Mucosa of gallbladder (tissue), 1 donor: ENCODE results near the gene GOLGA6L10. TPM values are rescaled to one million over a fixed set of nuclear protein-coding genes. Genes with fewer than 3 reads are reported as not detected.
"Not testable (repeated sequence)": the region's sequence is repeated elsewhere in the genome, so short reads cannot be mapped to it uniquely, and the experiment has no call there.

Source experiments
- DNase-seq: peaks from one replicate; pipeline ENCODE4 v3.0.0-alpha.2; 2020; ENCODE audit warnings: low spot score
- total RNA-seq: library from RNA; stranded (reverse); gene quantifications from one replicate; pipeline ENCODE4 v1.2.1, GENCODE V29; 2021
- donor health status: DM: no; HTN: no; CAD: no.

Gene GOLGA6L10
- total RNA-seq, 1 donor from 2014 or later, result 1.6 TPM

- not testable (repeated sequence) for DNase-seq
Observed at GRCh38 chr15:82300326-82300725, 48.9 kb downstream of the GOLGA6L10 start.

DNA sequence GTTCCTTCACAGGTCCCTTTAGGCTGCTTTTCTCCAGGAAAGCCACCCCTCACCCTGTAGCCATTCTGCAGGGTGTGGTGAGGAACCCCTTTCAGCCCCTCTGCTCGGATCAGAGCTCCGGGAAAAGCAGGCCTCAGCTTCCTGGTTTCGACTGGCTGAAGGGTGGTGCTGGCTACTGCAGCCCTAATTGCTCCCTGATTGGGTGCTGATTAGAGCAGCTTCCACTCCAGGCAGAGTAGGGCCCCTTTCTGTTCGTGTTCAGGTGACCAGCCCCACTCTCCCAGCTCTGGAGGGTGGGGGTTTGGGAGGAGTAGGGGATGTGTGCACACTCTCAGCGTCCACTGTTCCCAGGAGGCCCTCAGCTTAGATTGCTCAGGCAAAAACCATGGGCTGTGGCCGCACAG lies 49.8 kb downstream of the GOLGA6L10 start:
- not testable (repeated sequence) for DNase-seq

DNA sequence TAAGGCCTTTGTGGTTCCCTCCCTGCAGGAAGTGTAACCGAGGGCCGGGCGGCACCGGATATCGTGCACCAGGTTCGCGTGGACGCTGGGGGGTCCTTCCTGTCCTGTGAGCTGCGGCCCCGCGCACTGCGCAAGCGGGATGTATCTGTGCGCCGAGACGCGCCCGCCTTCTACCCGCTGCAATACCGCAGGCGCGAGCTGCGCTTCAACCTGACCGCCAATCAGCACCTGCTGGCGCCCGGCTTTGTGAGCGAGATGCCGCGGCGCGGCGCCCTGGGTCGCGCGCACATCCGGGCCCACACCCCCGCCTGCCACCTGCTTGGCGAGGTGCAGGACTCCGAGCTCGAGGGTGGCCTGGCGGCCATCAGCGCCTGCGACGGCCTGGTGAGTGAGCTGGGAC lies 50.8 kb downstream of the GOLGA6L10 start:
- no peak for DNase-seq

DNA sequence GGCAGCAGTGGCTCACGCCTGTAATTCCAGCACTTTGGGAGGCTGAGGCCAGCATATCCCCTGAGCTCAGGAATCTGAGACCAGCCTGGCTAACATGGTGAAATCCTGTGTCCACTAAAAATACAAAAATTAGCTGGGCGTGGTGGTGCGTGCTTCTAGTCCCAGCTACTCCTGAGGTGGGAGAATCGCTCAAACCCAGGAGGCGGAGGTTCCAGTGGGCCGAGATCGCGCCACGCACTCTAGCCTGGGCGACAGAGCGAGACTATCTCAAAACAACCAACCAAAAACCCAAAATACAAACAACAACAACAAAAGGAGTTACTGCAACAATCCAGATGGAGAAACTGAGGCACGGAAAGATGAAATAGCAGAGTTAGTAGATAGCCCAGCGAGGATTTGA lies 51.2 kb downstream of the GOLGA6L10 start:
- no peak for DNase-seq

GRCh38 chr15:82297546-82297945 lies 51.7 kb downstream of the GOLGA6L10 start:
- no peak for DNase-seq

DNA sequence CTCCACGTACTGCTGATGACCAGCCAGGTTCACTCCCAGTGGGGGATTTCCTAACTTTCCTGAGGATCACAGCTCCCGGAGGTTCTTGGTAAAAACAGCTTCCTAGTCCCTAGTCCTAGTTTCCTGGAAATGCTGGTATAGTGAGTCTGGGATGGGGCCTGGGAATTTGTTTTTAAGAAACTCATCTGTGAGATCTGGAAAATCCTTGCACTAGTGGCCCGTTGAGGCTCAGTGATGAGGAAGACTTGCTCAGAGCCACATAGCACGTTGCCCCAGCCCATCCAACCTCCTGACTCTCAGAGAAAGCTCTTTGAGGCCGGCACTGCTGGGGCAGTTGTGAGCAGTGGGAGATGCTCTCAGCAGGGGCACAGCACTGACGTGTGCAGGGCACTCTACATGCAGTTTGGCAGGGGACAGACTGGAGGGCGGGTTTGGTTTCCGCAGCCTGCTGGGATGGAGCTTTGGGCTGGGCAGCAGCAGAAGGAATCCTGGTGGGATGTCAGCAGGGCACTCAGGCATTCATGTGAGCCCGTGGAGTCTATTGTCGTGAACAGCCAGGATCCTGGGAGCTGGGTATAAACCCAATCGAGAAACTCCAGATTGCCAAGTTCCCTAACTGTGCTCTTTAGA lies 55.1 kb downstream of the GOLGA6L10 start:
- DNase-seq, result no peak

DNA sequence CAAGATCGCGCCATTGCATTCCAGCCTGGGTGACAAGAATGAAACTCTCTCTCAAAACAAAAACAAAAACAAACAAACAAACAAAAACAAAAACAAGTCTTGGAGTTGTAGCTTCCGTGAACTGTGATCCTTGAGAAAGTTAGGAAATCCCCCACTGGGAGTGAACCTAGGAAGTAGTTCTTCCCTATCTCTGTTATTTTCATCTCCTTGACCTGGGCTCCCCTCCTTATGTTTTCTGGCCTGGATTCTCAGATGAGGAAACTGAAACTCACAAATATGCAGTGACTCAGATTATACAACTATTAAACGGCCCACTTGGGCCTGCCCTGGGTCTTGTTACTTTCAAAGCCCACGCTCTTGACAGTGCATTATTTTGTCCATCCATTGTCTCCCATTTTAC lies 57.0 kb downstream of the GOLGA6L10 start:
- DNase-seq, result no peak

Other genes starting within 250 kb of the GOLGA6L10 start
- gene EFL1, start 86.7 kb downstream of the GOLGA6L10 start, total RNA-seq, result 22.9 TPM
- 12.3 TPM for gene SAXO2, start 86.7 kb downstream of the GOLGA6L10 start, total RNA-seq
- gene GOLGA6L9, start 80.3 kb upstream of the GOLGA6L10 start, total RNA-seq, result 2.1 TPM
- 753 TPM for gene RPS17, start 191.0 kb upstream of the GOLGA6L10 start, total RNA-seq